H9 (cell line): Measurements from ENCODE around the gene WNT6. TPM values are rescaled to one million over a fixed set of nuclear protein-coding genes. Genes with fewer than 3 reads are reported as not detected.
A peak's percentile ranks its signal among the peaks of the same experiment; 100 is the strongest.

ENCODE experiments used
- DNase-seq: peaks from one replicate; pipeline ENCODE4 v3.0.0-alpha.2; 2017
- H2AFZ ChIP-seq: one replicate; pipeline ENCODE4 v1.6.1; 2013; ENCODE audit warnings: mild to moderate bottlenecking, low read length, control low read depth, moderate library complexity
- H2AK5ac ChIP-seq: 2 replicates; pipeline ENCODE4 v1.6.1; 2013; ENCODE audit warnings: low read length, control low read depth, mixed read lengths; ENCODE audit not compliant: insufficient read length
- H2BK120ac ChIP-seq: one replicate; pipeline ENCODE4 v1.6.1; 2013; ENCODE audit warnings: low read depth, mild to moderate bottlenecking, low read length, control low read depth, inconsistent platforms; ENCODE audit not compliant: poor library complexity, severe bottlenecking
- H2BK12ac ChIP-seq: 2 replicates; pipeline ENCODE4 v1.6.1; 2013; ENCODE audit warnings: low read length, control low read depth, mixed read lengths, low read depth; ENCODE audit not compliant: insufficient read length
- H2BK15ac ChIP-seq: 2 replicates; pipeline ENCODE4 v1.6.1; 2013; ENCODE audit warnings: low read depth, low read length, control low read depth
- H2BK20ac ChIP-seq: one replicate; pipeline ENCODE4 v1.6.1; 2013; ENCODE audit warnings: low read depth, mild to moderate bottlenecking, low read length, control low read depth, inconsistent platforms; ENCODE audit not compliant: poor library complexity, severe bottlenecking
- H2BK5ac ChIP-seq: 2 replicates; pipeline ENCODE4 v1.6.1; 2013; ENCODE audit warnings: low read length, control low read depth, mixed read lengths; ENCODE audit not compliant: insufficient read length
- H3K14ac ChIP-seq: 2 replicates; pipeline ENCODE4 v1.6.1; 2013; ENCODE audit warnings: low read length, control low read depth; ENCODE audit not compliant: insufficient read depth
- H3K18ac ChIP-seq: 2 replicates; pipeline ENCODE4 v1.6.1; 2013; ENCODE audit warnings: low read depth, mild to moderate bottlenecking, mixed read lengths, low read length, control low read depth; ENCODE audit not compliant: insufficient read length
- H3K23ac ChIP-seq: 2 replicates; pipeline ENCODE4 v1.6.1; 2013; ENCODE audit warnings: low read length, control low read depth, mixed read lengths, low read depth; ENCODE audit not compliant: insufficient read length
- H3K23me2 ChIP-seq: 2 replicates; pipeline ENCODE4 v1.6.1; 2013; ENCODE audit warnings: low read depth, mild to moderate bottlenecking, mixed read lengths, low read length, control low read depth; ENCODE audit not compliant: insufficient read length, poor library complexity, severe bottlenecking
- H3K27ac ChIP-seq: 2 replicates; pipeline ENCODE4 v1.5.1; 2013; ENCODE audit warnings: low read length, control low read depth, mixed read lengths, low read depth; ENCODE audit not compliant: insufficient read length
- H3K27me3 ChIP-seq: 2 replicates; pipeline ENCODE4 v1.6.1; 2013; ENCODE audit warnings: low read length, control low read depth, inconsistent platforms; ENCODE audit not compliant: insufficient read depth
- H3K4ac ChIP-seq: 2 replicates; pipeline ENCODE4 v1.6.1; 2013; ENCODE audit warnings: low read depth, mild to moderate bottlenecking, control low read depth, inconsistent platforms, low read length, moderate library complexity
- H3K4me1 ChIP-seq: 2 replicates; pipeline ENCODE4 v1.6.1; 2013; ENCODE audit warnings: low read length, control low read depth, inconsistent platforms; ENCODE audit not compliant: insufficient read depth
- H3K4me2 ChIP-seq: 2 replicates; pipeline ENCODE4 v1.6.1; 2013; ENCODE audit warnings: low read length, control low read depth, mixed read lengths; ENCODE audit not compliant: insufficient read length, insufficient read depth
- H3K56ac ChIP-seq: 2 replicates; pipeline ENCODE4 v1.6.1; 2013; ENCODE audit warnings: low read depth, mild to moderate bottlenecking, mixed read lengths, low read length, control low read depth; ENCODE audit not compliant: insufficient read length
- H3K79me1 ChIP-seq: 2 replicates; pipeline ENCODE4 v1.6.1; 2013; ENCODE audit warnings: low read depth, mild to moderate bottlenecking, moderate library complexity, low read length, control low read depth, inconsistent platforms; ENCODE audit not compliant: insufficient read depth, poor library complexity, severe bottlenecking
- H3K79me2 ChIP-seq: 2 replicates; pipeline ENCODE4 v1.6.1; 2013; ENCODE audit warnings: low read length, control low read depth, inconsistent platforms; ENCODE audit not compliant: insufficient read depth
- H3K9ac ChIP-seq: 2 replicates; pipeline ENCODE4 v1.6.1; 2013; ENCODE audit warnings: low read length, control low read depth, mixed read lengths; ENCODE audit not compliant: insufficient read length; ENCODE audit errors: extremely low read depth
- H3K9me3 ChIP-seq: one replicate; pipeline ENCODE4 v1.6.1; 2013; ENCODE audit warnings: low read depth, low read length, inconsistent platforms; ENCODE audit not compliant: control insufficient read depth
- H3T11ph ChIP-seq: one replicate; pipeline ENCODE4 v1.6.1; 2013; ENCODE audit warnings: mild to moderate bottlenecking, low read length, control low read depth, inconsistent platforms
- H4K20me1 ChIP-seq: one replicate; pipeline ENCODE4 v1.6.1; 2013; ENCODE audit not compliant: control insufficient read depth, insufficient read length, insufficient read depth
- H4K5ac ChIP-seq: 2 replicates; pipeline ENCODE4 v1.6.1; 2013; ENCODE audit warnings: low read depth, mild to moderate bottlenecking, mixed read lengths, low read length, control low read depth; ENCODE audit not compliant: insufficient read length
- H4K8ac ChIP-seq: replicated peaks from 2 replicates; pipeline ENCODE4 v1.6.1; 2013; ENCODE audit warnings: low read length, control low read depth, mixed read lengths, low read depth; ENCODE audit not compliant: insufficient read length
- H4K91ac ChIP-seq: 2 replicates; pipeline ENCODE4 v1.6.1; 2013; ENCODE audit warnings: low read depth, mild to moderate bottlenecking, moderate library complexity, mixed read lengths, low read length, control low read depth; ENCODE audit not compliant: insufficient read length
- H3K27ac Mint-ChIP-seq, 3 experiments: 2 replicates in 2 of 3; 3 replicates in 1 of 3; pipeline ENCODE4 v1.8.0; 2020 to 2021; ENCODE audit warnings: mixed read lengths in 3 of 3, mild to moderate bottlenecking in 1 of 3, moderate library complexity in 1 of 3
- H3K27me3 Mint-ChIP-seq: 2 replicates; pipeline ENCODE4 v1.8.0; 2021; ENCODE audit warnings: low read depth, mild to moderate bottlenecking, moderate library complexity, mixed read lengths
- H3K36me3 Mint-ChIP-seq, 3 experiments: 2 replicates in 2 of 3; 3 replicates in 1 of 3; pipeline ENCODE4 v1.8.0; 2020 to 2021; ENCODE audit warnings: low read depth in 3 of 3, mixed read lengths in 3 of 3; ENCODE audit not compliant: insufficient read depth in 1 of 3
- H3K4me1 Mint-ChIP-seq, 2 experiments: 2 replicates each; pipeline ENCODE4 v1.8.0; 2020; ENCODE audit warnings: mixed read lengths in 2 of 2
- H3K4me3 Mint-ChIP-seq, 2 experiments: 2 replicates in 1 of 2; 3 replicates in 1 of 2; pipeline ENCODE4 v1.8.0; 2020 to 2021; ENCODE audit warnings: mild to moderate bottlenecking in 2 of 2, mixed read lengths in 2 of 2, moderate library complexity in 1 of 2
- H3K9me3 Mint-ChIP-seq, 2 experiments: 2 replicates in 1 of 2; 3 replicates in 1 of 2; pipeline ENCODE4 v1.8.0; 2020; ENCODE audit warnings: mild to moderate bottlenecking in 2 of 2, mixed read lengths in 2 of 2, moderate library complexity in 1 of 2
- CTCF ChIP-seq: fragments of 200-600 bp; sonication (generic); conservative IDR thresholded peaks from 3 replicates; pipeline ENCODE4 v1.8.0; 2021; ENCODE audit warnings: antibody characterized with exemption, mild to moderate bottlenecking
- WGBS: extraction: QIAGEN DNeasy Blood & Tissue Kit; methylation state at CpG from one replicate; pipeline ENCODE4 v1.1.7; 2013; ENCODE audit warnings: missing lambda C conversion rate, low lambda C conversion rate, mixed read lengths; ENCODE audit not compliant: insufficient read length; ENCODE audit errors: extremely low coverage; 5-methylcytosine and 5-hydroxymethylcytosine counted together
- total RNA-seq: library from RNA; stranded (reverse); gene quantifications from 2 replicates; pipeline ENCODE4 v1.2.1, GENCODE V29; 2021

WNT6 gene
- total RNA-seq, 1 experiment from 2014 or later = not detected

- Mint-ChIP-seq H3K27me3 (peaks cover 99% of the 10 kb centered on the region), H3K36me3 (no peaks in the 10 kb centered on the region; a peak in 1 of 7 replicates), H3K27ac (no peak overlapping the region), H3K4me1 (peaks cover 16 to 26% of the 10 kb centered on the region in 2 experiments), H3K4me3 (peak overlapping the region; percentile 11 to 72; a peak in 3 of 5 replicates), H3K9me3 (peaks cover 2 to 3% of the 10 kb centered on the region in 2 experiments; a peak in 3 of 5 replicates)
- no peak overlapping the region; the same call in 1 of the 2 replicates for H3K14ac ChIP-seq
- no peak overlapping the region for H4K8ac ChIP-seq
- no peak overlapping the region for H3T11ph ChIP-seq
- H2AK5ac ChIP-seq = no peak overlapping the region
- H3K9ac ChIP-seq = no peak overlapping the region
- H3K23me2 ChIP-seq = peaks cover 2% of the 10 kb centered on the region
- H4K20me1 ChIP-seq = no peaks in the 10 kb centered on the region
- H3K79me1 ChIP-seq = no peaks in the 10 kb centered on the region
- H4K91ac ChIP-seq = no peak overlapping the region
- no peak overlapping the region for H2AFZ ChIP-seq
- no peaks in the 10 kb centered on the region for H3K9me3 ChIP-seq
- H3K18ac ChIP-seq = no peak overlapping the region
- no peak overlapping the region for H2BK20ac ChIP-seq
- no peaks in the 10 kb centered on the region for H3K79me2 ChIP-seq
- no peak for DNase-seq
- H2BK12ac ChIP-seq = no peak overlapping the region
- no peak overlapping the region for H2BK120ac ChIP-seq
- no peak; the same call in 2 of the 3 replicates for TF ChIP-seq CTCF
- H3K4me1 ChIP-seq = no peaks in the 10 kb centered on the region
- WGBS = no CpG with 5 or more reads among the region's 86 CpGs
- peak overlapping the region; percentile 1 for H3K4me2 ChIP-seq
- no peak overlapping the region for H4K5ac ChIP-seq
- H3K56ac ChIP-seq = no peak overlapping the region
- H3K23ac ChIP-seq = no peak overlapping the region
- H3K4ac ChIP-seq = no peak overlapping the region
- no peak overlapping the region for H3K27ac ChIP-seq
- H3K27me3 ChIP-seq = peaks cover 96% of the 10 kb centered on the region
- no peak overlapping the region for H2BK5ac ChIP-seq
- H2BK15ac ChIP-seq = no peak overlapping the region
Observed at GRCh38 chr2:218873359-218874194, 14.0 kb downstream of the WNT6 start.
